GM10266 (cell line): ENCODE measurements around the gene SHOX.
"Not testable (repeated sequence)": the region's sequence is repeated elsewhere in the genome, so short reads cannot be mapped to it uniquely, and the experiment has no call there.

Experiments
- DNase-seq: peaks from one replicate; pipeline ENCODE4 v3.0.0; 2012; ENCODE audit errors: extremely low spot score
- TF ChIP-seq, protein P1 (sequence below): IDR thresholded peaks from 2 replicates; pipeline ENCODE4 v1.5.1; 2012; ENCODE audit warnings: mild to moderate bottlenecking, low read depth; ENCODE audit not compliant: control insufficient read depth, insufficient read depth; ENCODE audit errors: missing control alignments

Gene SHOX

GRCh38 chrX:590693-591404 is 39.7 kb upstream of the SHOX start:
- DNase-seq = no peak

GRCh38 chrX:599837-600715 is 30.5 kb upstream of the SHOX start:
- no peak for DNase-seq

More at GRCh38 chrX:590693-591404, 39.7 kb upstream of the SHOX start:
- TF ChIP-seq, protein P1, sequence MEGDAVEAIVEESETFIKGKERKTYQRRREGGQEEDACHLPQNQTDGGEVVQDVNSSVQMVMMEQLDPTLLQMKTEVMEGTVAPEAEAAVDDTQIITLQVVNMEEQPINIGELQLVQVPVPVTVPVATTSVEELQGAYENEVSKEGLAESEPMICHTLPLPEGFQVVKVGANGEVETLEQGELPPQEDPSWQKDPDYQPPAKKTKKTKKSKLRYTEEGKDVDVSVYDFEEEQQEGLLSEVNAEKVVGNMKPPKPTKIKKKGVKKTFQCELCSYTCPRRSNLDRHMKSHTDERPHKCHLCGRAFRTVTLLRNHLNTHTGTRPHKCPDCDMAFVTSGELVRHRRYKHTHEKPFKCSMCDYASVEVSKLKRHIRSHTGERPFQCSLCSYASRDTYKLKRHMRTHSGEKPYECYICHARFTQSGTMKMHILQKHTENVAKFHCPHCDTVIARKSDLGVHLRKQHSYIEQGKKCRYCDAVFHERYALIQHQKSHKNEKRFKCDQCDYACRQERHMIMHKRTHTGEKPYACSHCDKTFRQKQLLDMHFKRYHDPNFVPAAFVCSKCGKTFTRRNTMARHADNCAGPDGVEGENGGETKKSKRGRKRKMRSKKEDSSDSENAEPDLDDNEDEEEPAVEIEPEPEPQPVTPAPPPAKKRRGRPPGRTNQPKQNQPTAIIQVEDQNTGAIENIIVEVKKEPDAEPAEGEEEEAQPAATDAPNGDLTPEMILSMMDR = no peak

DNA sequence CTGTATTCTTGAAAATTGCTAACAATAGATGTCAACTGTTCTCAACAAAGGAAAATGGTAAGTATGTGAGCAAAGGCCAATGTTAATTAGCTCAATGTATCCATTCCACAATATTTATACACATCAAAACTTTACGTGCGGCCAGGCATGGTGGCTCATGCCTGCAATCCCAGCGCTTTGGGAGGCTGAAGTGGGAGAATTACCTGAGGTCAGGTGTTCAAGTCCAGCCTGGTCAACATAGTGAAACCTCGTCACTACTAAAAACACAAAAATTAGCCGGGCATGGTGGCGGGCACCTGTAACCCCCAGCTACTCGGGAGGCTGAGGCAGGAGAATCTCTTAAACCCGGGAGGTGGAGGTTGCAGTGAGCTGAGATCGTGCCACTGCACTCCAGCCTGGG is 27.6 kb upstream of the SHOX start:
- DNase-seq = not testable (repeated sequence)

More at GRCh38 chrX:599837-600715, 30.5 kb upstream of the SHOX start:
- TF ChIP-seq, protein P1 = no peak

GRCh38 chrX:604616-605015 is 26.0 kb upstream of the SHOX start:
- not testable (repeated sequence) for DNase-seq

DNA sequence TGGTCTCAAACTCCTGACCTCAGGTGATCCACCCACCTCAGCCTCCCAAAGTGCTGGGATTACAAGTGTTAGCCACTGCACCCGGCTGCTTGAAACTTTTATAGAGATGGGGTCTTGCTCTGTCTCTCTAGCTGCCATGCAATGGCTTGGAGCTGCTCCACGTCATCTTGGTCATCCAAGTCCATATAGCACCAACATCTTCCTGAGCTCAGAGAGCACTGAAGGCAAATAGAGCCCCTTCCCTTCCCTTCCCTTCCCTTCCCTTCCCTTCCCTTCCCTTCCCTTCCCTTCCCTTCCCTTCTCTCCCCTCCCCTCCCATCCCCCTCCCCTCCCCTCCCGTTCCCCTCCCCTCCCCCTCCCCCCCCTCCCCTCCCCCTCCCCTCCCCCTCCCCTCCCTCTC is 22.5 kb upstream of the SHOX start:
- not testable (repeated sequence) for DNase-seq

- TF ChIP-seq, protein P1 = no peak
- no peak for DNase-seq
Measured at GRCh38 chrX:614136-614535, 16.5 kb upstream of the SHOX start.

GRCh38 chrX:617401-617800 is 13.2 kb upstream of the SHOX start:
- TF ChIP-seq, protein P1 = no peak
- DNase-seq = no peak

GRCh38 chrX:617891-618290 is 12.7 kb upstream of the SHOX start:
- DNase-seq = no peak
- TF ChIP-seq, protein P1 = no peak

DNA sequence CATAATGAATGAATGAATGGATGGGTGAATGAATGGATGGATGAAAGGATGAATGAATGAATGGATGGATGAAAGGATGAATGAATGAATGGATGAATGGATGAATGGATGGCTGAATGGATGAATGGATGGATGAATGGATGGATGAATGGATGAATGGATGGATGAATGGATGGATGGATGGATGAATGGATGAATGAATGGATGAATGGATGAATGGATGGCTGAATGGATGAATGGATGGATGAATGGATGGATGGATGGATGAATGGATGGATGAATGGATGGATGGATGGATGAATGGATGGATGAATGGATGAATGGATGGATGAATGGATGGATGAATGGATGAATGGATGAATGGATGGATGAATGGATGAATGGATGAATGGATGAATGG is 12.3 kb upstream of the SHOX start:
- DNase-seq = not testable (repeated sequence)
